Measurements from ENCODE around the gene NUP98.
"Not testable (repeated sequence)": the region's sequence is repeated elsewhere in the genome, so short reads cannot be mapped to it uniquely, and the experiment has no call there.

The NUP98 gene

GRCh38 chr11:3825473-3826154, 28.3 kb upstream of the NUP98 start:
- DNase-seq = no peak

DNA sequence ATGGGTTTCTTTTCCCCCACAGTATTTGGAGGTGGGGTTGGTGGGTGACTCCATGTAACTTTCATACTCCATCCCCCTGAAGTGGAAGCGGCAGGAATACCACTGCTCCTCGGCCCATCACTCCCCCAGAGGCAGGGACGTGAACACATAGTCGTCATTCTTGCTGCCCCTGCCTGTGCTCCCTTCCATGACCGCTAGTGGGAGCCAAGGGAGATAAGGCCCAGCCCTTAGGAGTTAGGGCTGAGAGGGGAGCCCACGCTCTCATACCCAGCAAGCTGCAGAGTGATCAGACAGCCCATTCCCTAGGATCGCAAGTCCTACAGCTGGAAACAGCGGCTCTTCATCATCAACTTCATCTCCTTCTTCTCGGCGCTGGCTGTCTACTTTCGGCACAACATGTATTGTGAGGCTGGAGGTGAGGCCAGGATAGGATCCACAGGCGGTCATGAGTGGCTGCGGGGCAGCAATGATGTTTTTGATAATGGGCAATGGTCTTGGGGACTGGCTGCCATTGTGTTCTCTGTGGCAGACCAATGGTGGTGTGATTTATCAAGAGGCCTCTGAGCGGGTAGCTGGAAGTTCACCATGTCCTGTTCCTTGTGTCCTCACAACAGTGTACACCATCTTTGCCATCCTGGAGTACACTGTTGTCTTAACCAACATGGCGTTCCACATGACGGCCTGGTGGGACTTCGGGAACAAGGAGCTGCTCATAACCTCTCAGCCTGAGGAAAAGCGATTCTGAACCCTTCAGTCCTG, 27.5 kb upstream of the NUP98 start:
- no peak for DNase-seq

- DNase-seq = no peak
Observed at GRCh38 chr11:3823762-3824506, 26.6 kb upstream of the NUP98 start.

- DNase-seq = no peak
Observed at GRCh38 chr11:3823303-3823702, 25.9 kb upstream of the NUP98 start.

DNA sequence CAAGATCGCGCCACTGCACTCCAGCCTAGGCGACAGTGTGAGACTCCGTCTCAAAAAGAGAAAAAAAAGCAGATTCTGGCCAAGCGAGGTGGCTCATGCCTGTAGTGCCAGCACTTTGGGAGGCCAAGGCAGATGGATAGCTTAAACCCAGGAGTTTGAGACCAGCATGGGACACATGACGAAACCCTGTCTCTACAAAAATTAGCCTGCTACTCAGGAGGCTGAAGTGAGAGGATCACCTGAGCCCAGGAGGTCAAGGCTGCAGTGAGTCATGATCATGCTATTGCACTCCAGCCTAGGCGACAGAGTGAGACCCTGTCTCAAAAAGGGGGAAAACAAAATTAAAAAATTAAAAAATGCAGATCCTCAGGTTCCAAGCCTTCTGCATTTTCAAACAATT, 25.0 kb upstream of the NUP98 start:
- DNase-seq = no peak

GRCh38 chr11:3820971-3821370, 23.6 kb upstream of the NUP98 start:
- DNase-seq = no peak

DNA sequence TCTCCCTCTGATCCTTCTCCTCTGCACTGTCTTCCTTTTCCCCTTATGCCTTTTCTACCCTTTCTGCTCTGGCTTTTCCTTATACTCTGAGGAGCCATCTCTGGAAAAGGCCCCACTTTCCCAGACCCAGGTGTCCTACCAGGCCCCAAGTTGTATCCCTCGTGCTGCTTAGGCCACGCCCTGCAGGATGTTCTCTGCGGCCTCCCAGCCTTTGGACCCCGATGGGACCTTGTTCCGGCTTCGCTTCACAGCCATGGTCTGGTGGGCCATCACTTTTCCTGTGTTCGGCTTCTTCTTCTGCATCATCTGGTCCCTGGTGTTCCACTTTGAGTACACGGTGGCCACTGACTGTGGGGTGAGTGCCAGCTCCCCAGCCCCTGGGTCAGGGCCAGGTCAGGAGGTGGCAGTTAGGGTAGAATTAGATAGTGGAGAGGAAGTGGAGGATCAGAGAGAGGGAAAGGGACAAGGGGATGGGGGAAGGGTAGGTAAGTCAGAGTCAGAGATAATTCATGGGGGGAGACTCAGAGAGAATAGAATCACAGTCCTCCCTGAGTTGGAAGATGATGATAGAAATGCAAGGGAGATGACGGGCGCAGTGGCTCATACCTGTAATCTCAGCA, 19.9 kb upstream of the NUP98 start:
- DNase-seq = no peak

DNA sequence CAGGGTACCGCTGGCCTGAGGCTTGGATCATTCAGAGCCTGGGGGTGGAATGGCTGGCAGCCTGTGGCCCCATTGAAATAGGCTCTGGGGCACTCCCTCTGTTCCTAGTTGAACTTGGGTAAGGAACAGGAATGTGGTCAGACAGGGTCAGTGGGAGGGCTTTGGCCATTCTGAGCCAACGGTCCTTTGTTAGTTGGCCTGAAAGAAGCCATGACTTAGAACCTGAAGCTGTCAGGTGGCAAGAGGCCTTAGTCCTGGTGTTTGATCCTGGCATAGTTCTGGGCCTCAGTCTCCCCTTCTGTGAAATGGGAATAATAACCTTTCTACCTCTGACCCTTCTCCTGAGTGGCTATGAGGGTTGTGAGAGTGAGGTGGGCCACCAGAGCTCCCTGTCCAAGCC, 19.3 kb upstream of the NUP98 start:
- no peak for DNase-seq

DNA sequence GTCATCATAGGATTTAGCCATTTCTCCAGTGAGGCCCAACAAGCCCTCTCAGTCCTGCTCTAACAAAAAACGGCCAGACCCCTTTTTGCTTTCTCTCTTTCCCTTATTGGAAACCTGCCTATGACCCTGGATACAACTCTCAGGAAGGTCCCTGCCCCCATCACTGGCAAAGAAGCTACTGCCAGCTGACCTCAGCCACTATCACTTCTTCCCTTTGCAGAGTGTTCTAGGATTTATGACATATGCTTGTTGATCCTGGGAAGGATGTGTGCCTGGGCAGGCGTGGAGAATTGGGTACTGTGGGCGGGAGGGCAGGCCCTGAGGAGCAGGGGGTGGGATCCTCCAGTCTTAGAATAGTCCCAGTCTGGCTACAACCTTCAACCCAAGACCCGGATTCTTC, 18.5 kb upstream of the NUP98 start:
- no peak for DNase-seq

GRCh38 chr11:3814832-3815231, 17.5 kb upstream of the NUP98 start:
- DNase-seq = not testable (repeated sequence)

DNA sequence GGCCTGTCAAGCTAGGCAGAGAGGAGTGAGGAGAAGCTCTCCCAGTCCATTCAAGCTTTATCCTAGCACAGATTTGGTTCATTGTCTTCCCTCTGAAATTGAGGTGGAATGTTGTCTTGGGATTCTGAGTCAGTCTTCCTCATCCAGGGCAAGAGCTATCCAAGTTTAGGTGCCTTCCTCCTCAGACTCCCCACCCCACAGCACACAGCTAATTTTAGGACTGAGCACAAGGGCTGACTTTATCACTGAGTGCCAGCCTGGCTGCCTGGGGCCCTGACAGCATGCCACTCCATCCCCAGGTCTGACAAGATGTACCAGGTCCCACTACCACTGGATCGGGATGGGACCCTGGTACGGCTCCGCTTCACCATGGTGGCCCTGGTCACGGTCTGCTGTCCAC, 13.6 kb upstream of the NUP98 start:
- DNase-seq = no peak

GRCh38 chr11:3810446-3810845, 13.1 kb upstream of the NUP98 start:
- no peak for DNase-seq

GRCh38 chr11:3809624-3809928, 12.2 kb upstream of the NUP98 start:
- DNase-seq = no peak

- no peak for DNase-seq
Observed at GRCh38 chr11:3808861-3809623, 11.7 kb upstream of the NUP98 start.

- DNase-seq = peak; percentile 76
Observed at GRCh38 chr11:3807909-3808860, 10.8 kb upstream of the NUP98 start, which contains the start of gene PGAP2. Gene PGAP2 (plus strand): TSS chr11:3808560. CDS start chr11:3811260, 2,700 bp downstream.

DNA sequence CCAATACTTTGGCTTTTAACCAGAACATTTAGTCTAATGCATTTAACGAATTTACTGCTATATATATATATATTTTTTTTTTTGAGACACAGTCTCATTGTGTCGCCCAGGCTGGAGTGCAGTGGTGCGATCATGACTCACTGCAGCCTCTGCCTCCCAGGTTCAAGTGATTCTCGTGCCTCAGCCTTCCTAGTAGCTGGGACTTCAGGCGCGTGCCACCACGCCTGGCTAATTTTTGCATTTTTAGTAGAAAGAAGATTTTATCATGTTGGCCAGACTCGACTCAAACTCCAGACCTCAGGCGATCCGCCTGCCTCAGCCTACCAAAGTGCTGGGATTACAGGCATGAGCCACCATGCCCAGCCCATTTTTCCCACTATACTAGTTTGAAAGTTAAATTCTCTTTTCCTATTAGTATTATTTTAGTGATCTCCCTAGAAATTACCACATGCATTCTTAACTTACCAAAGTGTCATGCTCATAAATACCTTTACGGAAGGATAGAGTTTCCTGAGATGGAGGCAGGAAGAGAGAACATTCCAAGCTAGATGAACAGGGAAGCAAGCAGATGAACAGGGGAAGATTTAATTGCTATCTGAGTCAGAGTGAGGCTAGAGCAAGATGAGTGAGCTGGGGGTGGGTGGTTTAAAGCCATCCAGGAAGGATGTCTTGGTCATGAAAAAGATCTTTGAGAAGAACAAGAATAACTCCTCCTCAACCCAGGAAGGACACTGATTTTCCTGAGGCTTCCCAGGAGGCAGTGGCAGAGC, 6.6 kb upstream of the NUP98 start:
- no peak for DNase-seq

DNA sequence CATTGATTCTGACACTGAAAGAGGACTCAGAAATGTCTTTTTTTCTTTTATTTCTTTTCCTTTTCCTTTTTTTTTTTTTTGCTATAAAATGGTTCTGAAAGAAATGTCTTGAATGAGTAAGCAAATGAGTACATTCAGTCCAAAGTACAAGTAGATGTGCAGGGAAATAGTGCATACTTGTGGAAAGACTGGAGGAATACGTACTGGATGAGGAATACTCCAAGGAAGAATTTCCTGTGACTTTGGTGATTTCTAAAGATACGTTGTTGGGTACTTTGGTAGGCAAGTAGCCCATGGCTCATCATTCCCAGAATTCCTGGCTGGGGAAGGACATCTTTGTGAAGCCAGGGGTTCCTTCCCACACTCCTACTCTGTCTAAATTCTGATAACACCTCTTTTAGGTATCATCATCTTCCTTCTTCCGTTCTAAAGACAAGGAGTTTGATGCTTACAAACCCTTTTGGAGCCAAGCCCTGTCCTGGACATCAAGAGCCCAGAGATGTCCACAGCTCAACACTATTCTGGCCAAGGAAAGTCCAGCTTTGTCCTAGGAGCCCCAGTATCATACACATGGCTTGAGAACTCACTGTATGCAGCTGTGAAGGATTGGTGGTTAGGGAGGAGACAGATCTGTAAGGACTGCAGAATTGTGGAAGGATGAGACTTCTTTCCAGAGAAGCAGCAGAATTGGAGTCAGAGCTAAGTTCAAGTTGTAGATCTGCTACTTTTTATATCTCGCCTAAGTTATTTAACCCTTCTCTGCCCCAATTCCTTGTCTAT, 4.8 kb upstream of the NUP98 start:
- no peak for DNase-seq

- DNase-seq = no peak
Observed at GRCh38 chr11:3799873-3800272, 2.5 kb upstream of the NUP98 start.

DNA sequence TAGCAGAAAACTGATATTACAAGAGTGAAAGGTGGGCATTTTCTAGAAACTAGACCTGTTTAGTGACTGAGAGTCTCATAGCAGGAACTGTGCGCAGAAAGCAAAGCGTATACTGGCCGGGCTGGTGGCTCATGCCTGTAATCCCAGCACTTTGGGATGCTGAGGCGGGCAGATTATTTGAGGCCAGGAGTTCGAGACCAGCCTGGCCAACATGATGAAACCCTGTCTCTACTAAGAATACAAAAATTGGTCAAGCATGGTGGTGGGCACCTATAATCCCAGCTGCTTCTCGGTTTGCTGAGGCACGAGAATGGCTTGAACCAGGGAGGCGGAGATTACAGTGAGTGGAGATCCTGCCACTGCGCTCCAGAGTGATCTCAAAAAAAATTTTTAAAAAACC, 1.8 kb upstream of the NUP98 start:
- no peak for DNase-seq

GRCh38 chr11:3796801-3797328, 489 bp downstream of the NUP98 start:
- DNase-seq = no peak
